ENCODE measurements around the gene GRM7.

GRM7 gene

DNA sequence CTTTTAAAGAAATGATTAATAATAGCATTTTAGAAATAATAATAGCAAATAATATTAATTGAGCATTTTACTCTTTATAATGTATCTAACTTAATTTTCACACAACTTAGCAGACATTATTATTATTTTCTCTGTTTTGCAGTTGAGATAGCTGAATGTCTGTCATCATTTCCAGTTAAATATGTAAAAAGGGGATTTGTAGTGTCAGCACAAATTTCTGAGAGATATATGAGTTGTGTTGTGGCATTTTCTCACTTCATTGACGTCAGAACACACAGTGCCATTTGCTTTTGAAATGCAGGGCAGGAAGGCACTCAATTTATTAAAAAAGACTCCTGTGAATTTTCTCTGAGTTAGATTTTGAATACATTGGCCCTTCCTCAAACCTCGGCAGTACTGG, 111.0 kb downstream of the GRM7 start:
- no peak for DNase-seq (ENCODE audit: low read depth)

DNA sequence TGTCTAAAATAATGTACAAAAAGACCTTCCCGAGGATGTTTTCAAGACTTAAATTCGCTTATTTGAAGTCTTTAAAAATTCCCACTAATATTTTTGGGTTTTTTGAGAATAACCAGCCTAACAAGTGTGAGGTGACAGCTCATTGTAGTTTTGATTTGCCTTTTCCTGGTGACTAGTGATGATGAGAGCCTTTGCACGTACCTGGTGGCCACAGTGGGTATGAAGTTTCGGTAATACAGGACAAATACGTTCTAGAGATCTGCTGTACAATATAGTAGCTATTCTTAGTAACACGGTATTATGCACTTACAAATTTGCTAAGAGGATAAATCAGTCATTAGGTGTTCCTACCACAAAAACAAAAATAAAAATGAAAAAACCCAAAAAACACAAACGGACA, 124.9 kb downstream of the GRM7 start:
- no peak for DNase-seq (ENCODE audit: low read depth)

DNA sequence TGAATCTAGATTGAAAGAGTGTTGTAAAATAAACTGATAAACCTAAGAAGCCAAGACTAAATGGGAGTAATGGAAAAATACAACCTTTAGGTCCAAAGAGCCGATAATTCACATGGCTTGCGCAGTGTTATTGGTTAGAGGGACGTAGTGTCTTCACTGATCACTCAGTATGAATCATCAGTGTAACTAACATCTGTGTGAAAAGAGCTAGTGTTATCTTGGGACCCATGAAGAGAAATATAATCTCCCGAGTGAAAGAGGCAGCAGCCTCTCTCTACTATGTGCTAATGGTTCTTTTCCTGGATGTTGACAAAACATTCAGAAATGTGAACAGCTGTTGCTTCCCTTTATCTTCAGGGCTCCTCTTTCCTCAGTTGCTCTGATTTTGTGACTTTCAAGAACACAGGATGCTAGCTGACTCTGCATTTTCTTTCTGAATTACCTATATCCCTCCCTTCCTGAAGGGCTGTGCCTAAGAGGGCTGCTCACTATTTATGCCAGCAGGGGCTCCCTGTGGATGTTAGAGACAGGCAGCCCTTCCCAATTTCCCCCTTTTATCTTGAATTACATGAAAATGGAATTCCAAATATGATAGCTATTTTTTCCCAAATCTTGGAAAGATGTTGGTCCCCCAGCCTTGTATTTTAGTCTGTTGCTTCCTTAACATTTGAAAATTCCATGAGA, 128.8 kb downstream of the GRM7 start:
- DNase-seq (ENCODE audit: low read depth) = no peak

DNA sequence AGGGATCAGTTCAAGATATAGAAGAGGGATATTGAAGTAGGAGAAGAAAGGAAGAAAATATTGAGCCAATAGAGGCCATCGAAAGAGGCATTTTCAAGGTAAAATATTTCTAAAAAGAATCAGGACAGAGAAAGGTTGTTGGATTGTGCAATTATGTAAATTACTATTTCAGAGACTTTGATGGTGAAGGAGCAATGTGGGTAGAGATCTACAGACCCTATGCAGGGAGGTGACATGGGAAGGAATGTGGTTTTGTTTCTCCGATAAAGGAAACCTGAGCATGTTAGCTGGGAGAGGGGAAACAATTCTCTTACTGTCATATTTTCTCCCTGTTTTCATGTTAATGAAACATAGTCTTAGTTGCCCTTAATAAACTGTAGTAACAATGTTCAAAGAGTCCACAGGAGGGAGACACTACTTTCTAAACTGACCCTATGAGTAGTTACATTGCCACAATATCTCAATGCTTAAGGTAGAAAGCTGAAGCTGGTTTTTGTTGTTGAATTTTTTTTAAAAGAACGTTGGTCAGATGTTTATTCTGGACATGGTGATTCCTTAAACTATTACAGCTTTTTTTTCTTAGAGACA, 133.3 kb downstream of the GRM7 start:
- DNase-seq (ENCODE audit: low read depth) = no peak

DNA sequence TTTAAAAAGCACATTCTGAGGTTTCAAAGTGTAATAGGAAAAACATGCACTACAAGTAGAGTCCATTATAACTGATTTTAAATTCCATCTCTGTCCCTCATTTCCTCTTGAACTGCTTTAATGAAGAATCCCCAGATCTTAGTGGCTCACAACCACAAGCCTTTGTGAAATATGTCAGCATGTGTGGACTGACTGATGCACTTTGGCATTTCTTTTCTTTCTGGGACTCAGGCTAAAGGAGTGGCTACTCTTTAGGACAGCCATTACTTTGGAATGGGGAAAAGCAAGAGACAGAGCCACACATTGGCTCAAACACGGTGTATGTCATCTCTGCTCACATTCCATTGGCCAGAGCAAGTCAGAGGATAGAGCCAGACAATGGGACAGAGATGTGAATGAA, 139.6 kb downstream of the GRM7 start:
- no peak for DNase-seq (ENCODE audit: low read depth)

DNA sequence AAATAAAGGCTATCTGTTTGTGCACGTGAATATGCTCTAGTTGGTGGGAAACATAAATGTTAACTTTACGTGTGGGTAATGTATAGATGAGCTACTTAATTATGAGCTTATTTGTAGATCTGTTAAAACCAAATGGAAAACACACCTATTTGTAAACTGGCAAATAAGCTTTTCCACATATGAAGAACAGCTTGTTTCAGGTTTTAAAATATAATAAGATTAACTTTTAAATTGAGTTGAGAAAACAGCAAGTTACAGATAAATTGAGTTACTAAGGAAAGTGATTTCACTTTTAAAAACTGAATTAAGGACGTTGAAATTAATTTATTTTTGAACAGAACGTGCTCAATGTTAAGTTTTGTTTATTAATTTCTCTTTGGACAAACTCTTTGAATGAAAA, 140.5 kb downstream of the GRM7 start:
- no peak for DNase-seq (ENCODE audit: low read depth)

DNA sequence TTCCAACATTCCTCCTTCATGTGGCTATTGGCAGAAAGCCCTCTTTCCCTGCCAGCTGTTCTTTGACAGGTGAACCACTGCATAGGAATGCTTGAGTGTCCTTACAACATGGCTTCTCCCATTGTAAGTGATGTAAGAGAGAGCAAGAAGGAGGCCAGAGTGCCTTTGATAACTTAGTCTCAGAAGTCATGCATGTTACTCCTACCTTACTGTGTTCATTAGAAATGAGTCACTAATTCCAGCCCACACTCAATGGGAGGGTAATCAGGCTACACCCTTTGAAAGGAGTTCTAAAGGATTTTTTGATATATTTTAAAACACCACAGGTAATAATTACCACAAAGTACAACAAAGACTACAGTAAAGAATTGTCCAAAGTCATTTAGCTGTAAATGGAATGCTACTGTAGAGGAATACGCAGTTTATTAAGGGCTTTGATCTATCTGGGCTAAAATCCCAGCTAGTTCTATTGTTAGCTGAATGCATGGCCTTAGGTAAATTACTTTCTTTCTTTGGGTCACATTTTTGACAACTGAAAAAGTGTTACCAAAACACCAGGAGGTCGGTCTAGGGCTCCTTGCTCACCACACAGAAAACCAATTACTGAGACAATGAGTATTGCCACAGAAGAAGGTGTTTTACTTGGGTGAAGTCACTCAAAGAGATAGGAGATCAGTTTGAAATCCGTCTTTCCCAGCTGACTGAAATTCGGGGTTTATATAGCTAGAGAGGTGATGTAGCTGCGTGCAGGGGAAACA, 154.9 kb downstream of the GRM7 start:
- DNase-seq (ENCODE audit: low read depth) = no peak

DNA sequence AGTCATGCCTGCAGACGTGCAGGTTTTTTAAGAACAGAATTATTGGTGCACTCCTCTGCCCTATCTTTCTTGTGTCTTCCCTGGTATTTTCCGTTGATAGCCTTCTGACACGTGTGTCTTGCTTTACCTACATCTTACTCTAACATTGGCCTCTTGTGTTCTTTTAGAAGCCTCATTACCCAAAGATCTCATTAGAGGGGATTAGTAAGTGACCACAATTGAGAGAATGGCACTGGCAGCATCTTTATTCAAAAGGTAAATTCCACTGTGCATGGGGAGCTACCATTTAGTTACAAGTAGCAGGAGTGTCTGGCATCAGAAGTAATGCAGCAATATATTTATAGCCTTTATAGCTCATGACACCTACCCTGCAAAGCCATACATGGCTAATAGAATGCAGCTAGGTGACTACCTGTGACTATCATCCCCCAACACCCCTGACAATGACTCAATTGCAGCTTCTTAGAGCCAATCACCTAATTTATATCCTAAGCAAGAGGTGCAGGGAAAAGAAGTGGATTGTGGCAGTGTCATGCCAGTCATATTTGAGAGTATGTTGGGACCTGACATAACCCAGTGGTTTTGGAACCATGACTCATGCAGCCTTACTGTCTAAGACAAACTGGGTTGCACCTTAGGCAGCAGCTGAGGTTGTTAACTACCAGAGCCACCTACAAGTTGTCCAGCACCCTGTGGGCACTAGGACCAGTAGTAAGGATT, 164.8 kb downstream of the GRM7 start:
- DNase-seq (ENCODE audit: low read depth) = no peak

DNA sequence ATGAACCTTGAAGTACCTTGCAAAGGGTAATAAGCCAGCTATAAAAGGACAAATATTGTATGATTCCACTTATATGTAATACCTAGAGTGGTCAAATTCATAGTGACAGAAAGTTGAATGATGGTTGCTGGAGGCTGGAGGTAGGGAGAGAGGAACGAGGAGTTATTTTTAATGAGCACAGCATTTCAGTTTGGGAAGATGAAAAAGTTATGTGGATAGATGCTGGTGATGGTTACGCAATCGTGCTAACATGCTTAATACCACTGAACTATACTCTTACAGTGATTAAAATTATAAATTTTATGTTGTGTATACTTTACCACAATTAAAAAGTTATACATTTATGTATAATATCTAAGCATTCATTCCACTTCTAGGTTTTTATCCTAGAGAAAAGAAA, 168.6 kb downstream of the GRM7 start:
- DNase-seq (ENCODE audit: low read depth) = no peak

DNA sequence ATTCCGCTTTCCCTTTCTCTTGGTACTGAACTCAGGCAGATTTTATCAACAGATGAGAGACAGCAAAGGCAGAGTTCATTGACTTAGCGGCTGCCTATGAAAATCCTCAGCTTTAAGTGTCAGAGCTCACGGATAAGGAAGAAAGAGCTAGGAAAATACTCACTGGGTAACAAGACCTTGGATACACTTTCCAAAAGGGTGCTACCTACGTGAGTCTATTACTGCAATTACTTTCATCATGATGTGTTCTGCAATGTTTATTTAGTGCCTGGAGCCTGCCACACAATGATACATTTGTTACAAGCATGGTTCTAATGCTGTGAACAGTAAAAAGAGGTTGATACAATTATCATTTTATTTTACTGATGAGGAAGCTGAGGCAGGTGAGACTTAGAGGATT, 177.5 kb downstream of the GRM7 start:
- no peak for DNase-seq (ENCODE audit: low read depth)

DNA sequence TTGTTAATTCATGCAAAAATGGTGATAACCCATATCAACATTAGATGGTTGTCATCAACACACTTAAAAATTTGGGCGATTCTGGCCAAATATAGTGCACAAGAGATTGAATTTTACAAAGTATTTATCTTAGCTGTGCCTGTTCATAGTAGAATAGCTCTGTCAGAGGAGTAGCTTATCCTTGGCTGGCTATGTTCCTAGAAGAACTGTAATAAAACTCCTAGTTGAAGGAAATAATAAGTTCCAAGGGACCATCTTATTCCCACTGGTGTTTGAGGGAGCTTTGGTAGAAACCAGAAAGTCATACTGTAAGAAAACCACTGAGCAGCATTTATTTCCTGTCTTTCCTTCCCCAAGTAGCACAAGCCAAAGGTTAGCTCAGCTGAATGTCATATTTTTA, 201.8 kb downstream of the GRM7 start:
- DNase-seq (ENCODE audit: low read depth) = no peak

DNA sequence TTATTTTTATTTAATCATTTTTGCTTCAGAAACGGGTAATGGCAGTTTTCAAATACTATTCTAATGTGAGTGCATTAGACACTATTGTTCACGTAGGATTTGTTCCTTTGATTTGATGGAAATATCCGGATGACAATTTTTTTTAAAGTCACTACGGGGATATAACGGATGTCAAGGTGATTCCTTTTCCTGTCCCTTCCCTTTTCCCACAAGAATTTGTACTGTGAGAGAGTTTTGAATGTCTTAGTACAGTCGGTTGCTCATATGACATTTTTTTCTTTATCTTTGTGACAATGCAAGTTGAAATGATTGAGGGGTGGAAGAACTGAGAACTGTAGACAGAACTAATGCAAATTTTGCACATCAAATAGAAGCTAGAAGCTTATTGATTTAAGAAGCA, 209.5 kb downstream of the GRM7 start:
- DNase-seq (ENCODE audit: low read depth) = no peak

DNA sequence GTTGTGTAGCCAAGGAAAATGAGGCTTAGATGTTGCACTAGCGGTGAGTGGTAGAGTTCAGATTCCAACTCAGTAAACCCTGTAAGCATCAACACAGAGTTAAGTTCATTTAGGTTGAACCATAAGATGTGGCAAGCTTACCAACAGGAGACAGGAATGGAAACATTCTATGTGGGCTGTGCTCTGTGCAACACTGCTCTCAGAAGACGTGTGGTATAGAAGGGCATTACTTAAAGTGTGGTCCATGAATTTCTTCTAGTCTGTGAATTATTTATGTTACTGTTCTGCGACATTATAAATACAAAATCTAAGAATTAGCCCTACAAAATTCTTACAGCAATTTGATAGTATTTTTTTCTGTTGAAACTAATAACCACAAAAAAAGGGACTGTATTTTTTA, 213.3 kb downstream of the GRM7 start:
- no peak for DNase-seq (ENCODE audit: low read depth)

DNA sequence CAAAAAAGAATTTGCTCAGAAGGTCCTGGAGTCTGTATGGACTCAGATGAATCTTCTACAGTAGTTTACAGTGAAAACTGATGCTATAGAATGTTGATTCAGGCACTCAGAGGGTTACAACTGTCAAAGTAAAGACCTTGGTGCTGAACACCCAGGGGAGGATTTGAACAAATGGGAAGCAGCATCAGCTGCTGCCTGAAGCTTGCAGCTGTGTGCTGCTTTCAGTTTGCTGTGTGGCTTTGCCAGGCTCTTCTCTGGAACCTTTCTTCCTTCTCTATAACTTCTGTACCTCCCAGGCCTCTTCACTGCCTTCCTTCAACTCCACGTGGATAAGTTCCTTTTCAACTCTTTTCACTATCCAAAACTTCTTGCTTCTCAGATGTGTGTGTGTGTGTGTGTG, 214.2 kb downstream of the GRM7 start:
- no peak for DNase-seq (ENCODE audit: low read depth)

DNA sequence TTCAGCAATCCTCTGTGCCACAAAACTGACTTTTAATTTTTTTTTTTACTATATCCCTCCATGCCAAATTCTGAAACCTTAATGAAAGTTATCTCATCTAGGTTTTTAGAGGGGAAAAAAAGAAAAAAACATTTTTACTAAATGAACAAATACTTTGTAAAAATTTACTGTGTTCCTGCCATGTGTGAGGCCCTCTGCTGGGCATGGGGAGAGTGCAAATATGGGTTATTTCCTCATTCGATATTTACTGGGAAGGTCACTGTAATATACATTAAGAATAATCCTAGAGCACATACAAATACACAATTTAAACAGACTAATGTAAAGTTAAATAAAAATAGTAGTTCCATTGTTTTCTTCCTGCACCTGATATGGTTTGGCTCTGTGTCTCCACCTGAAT, 215.0 kb downstream of the GRM7 start:
- no peak for DNase-seq (ENCODE audit: low read depth)

DNA sequence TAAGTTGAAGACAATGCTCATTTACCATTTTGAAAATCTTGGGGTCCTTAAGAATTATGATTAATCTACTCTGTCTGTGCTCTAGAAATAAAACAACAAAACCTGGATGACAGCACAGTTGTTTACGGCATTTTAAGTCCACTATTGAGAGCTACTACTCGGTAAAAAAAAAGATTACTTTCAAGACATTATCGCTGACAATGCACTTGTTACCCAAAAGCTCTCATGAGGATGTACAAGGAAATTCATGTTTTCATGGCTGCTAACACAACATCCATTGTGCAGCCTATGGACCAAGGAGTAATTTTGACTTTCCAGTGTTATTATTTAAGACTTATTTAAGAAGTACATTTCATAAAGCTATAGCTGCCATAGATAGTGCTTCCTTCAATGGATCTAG, 221.3 kb downstream of the GRM7 start:
- DNase-seq (ENCODE audit: low read depth) = no peak

DNA sequence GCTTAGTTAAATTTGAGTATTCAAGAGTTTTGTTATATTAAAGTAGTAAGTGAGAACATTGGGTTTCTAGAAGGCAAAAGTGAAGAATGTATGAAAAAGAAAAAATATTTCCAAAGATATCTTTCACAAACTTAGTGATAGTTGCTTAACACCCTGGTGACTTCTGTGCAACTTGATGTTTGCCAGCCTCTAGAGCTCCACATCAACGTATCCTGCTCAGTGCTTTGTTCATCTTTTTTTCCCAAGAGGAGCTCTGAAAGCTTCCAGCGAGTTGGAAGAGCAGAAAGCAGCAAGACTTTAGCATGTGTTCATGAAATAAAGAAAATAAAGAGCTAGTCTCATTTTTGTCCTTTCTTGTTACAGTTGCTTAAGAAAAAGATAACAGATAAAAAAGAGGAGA, 225.5 kb downstream of the GRM7 start:
- DNase-seq (ENCODE audit: low read depth) = no peak

DNA sequence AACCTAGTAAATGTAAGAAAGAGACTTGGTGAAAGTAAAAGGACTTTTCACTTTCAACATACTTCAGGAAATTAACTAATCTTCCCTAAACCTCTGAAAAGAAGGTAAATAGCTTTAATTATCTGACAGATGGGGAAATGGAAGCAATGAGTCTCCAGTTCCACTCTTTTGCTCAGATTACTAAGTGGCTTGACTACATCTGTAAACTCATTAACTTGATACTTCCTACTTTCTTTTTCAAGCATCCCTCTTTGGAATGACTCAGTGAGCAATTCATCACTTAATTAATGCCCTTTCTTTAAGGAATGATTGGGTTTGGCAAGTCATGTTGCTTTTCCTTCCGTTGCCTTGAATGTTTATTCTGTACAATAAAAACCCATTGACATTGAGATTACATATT, 234.2 kb downstream of the GRM7 start:
- no peak for DNase-seq (ENCODE audit: low read depth)

DNA sequence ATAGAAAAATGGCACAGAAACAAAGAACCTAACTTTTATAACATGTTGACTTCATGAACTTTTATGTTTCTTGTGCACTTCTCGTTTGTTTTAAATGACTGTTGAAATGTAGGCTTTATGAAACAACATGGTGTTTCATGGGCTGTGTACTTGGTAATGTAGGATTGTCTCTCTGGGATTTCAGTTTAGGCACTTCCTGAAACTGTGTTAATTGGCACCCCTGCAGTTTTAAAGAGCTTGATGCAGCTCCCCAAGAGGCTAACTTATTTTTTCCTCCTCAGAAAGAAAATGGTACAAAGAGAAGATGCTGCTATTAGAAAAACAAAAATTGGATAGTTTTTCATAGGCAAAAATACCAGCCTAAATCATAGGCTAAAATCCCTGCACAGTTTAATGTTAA, 239.2 kb downstream of the GRM7 start:
- DNase-seq (ENCODE audit: low read depth) = no peak

DNA sequence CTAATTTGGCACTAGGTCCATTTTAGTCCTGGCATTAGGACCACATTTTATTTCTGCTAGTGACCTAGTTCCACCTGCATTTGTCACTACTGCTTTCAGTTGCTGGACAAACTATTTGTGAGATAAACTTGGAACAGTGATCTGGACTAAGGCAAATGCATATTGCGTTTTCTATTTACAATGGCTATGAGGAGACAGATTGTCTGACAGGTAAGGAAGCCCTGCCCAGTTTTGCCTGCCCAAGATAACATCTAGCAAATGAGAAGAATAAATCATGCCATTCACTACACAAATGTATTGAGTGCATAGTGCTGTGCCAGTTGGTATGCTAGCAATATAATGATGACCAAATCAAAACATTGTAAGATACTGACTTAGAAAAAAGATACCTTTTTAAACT, 245.7 kb downstream of the GRM7 start:
- no peak for DNase-seq (ENCODE audit: low read depth)

DNA sequence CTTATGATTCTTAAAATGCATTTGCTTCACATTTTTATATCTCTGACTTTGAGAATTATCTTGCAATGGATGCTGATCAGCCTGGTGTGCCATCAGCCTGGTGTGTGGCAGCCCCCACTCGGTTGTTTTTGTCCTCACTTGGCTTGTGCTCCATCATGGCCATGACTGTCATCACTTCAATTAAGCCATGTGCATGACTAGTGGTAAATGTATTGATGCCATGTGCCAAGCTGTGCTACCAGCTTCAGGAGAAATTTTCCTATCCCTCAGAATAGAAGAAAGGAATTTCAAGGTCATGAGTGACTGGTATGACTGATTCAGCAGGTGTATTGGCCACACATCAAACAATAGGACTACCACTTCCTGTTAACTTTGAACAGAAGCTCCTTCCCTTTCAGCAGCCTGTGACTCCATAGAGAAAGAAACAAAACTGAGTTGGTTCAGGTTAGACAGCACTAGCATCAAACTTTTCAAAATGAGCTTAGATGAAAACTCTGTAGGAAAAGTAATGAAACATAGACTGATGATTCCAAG, 251.7 kb downstream of the GRM7 start:
- no peak for DNase-seq (ENCODE audit: low read depth)

DNA sequence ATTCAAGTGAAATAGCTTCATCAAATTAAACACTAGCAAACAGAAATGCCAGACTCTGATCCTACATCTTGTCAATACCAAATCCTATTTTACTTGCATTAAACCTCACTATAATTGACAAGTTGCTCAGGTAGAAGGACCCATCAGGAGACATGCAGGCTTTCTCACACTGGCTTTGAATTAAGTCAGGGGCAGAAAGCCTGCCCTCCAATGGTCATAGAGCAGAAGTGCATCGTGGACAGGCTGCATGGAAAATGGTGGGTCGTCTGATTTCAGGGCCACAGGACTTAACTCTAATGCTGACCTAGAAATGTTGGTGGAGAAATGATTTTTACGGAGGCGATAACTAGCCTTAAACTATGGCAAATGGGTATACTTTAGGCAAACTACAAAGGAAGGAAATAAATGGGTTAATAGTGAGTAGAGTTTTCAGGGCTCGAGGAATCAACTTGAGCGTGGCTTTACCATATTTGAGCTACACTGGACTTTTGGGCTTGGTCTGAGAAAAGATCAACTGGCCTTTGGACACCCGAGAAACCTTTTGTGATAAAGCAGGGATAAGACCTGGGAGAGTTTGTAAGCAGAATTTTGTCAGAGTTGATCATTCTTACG, 283.9 kb downstream of the GRM7 start:
- DNase-seq (ENCODE audit: low read depth) = no peak
